ENCODE results near the gene ZNF264. TPM values are rescaled to one million over a fixed set of nuclear protein-coding genes. Genes with fewer than 3 reads are reported as not detected.

ZNF264 gene
- total RNA-seq, 1 donor from 2014 or later: 25.5 TPM

- FAIRE-seq: no peak
- H3K4me3 Mint-ChIP-seq (ENCODE audit: unreplicated experiment): no peak within 1 kb of the TSS
- peaks cover 12% of the 10 kb centered on the region for H3K9me3 Mint-ChIP-seq (ENCODE audit: unreplicated experiment)
Observed at GRCh38 chr19:57167385-57167784, 23.9 kb upstream of the ZNF264 start, which contains the start of gene DUXA. TSS of gene DUXA (minus strand) at chr19:57167485. CDS start at chr19:57167443, 42 bp downstream.

GRCh38 chr19:57171551-57172081, 19.7 kb upstream of the ZNF264 start:
- H3K4me2 ChIP-seq (ENCODE audit: low read length): peak overlapping the region; percentile 64
- no peak for FAIRE-seq
- H3K36me3 ChIP-seq (ENCODE audit: insufficient read depth, low read length): no peaks in the 10 kb centered on the region
- no peaks in the 10 kb centered on the region for H4K20me1 ChIP-seq (ENCODE audit: insufficient read depth, low read length)
- no peak overlapping the region for H3K9ac ChIP-seq (ENCODE audit: low read length)
- H3K27me3 Mint-ChIP-seq (ENCODE audit: low read depth, unreplicated experiment): peaks cover 2% of the 10 kb centered on the region
- H3K4me1 Mint-ChIP-seq (ENCODE audit: low read depth, unreplicated experiment): no peaks in the 10 kb centered on the region
- peak overlapping the region; percentile 57 for H2AFZ ChIP-seq (ENCODE audit: low read depth, low read length)
- H3K4me3 Mint-ChIP-seq (ENCODE audit: unreplicated experiment): peak overlapping the region; percentile 10
- peaks cover 18% of the 10 kb centered on the region for H3K9me3 Mint-ChIP-seq (ENCODE audit: unreplicated experiment)
- no peaks in the 10 kb centered on the region for H3K79me2 ChIP-seq (ENCODE audit: insufficient read depth, low read length)
- H3K27ac Mint-ChIP-seq (ENCODE audit: unreplicated experiment): no peak overlapping the region
- no peak overlapping the region for H3K4me3 ChIP-seq (ENCODE audit: insufficient read depth, low read depth, low read length)
- H3K4me1 ChIP-seq (ENCODE audit: insufficient read depth, low read length): no peaks in the 10 kb centered on the region
- H3K27ac ChIP-seq (ENCODE audit: low read depth, low read length): no peak overlapping the region
- no peaks in the 10 kb centered on the region for H3K36me3 Mint-ChIP-seq (ENCODE audit: low read depth, unreplicated experiment)
- peak; percentile 3 for DNase-seq (ENCODE audit: low read depth)
- TF ChIP-seq EZH2 (IDR thresholded peaks at IDR 0.05; ENCODE audit: insufficient read depth, low read length) (no peak), CTCF (IDR thresholded peaks at IDR 0.05; ENCODE audit: insufficient read depth, low read depth, low read length) (no peak)
- H3K9me3 ChIP-seq (ENCODE audit: insufficient read depth, low read depth, low read length): peaks cover 5% of the 10 kb centered on the region
- H3K27me3 ChIP-seq (ENCODE audit: insufficient read depth, low read length): no peaks in the 10 kb centered on the region

More at GRCh38 chr19:57167385-57167784, 23.9 kb upstream of the ZNF264 start, which contains the start of gene DUXA:
- Histone ChIP-seq H3K4me3 (ENCODE audit: insufficient read depth, low read depth, low read length) (no peak within 1 kb of the TSS), H2AFZ (ENCODE audit: low read depth, low read length) (no peak within 1 kb of the TSS), H3K4me2 (ENCODE audit: low read length) (no peak within 1 kb of the TSS), H3K79me2 (ENCODE audit: insufficient read depth, low read length) (no peaks in the 10 kb centered on the region), H4K20me1 (ENCODE audit: insufficient read depth, low read length) (no peaks in the 10 kb centered on the region), H3K9ac (ENCODE audit: low read length) (no peak within 1 kb of the TSS), H3K36me3 (ENCODE audit: insufficient read depth, low read length) (no peaks in the 10 kb centered on the region), H3K9me3 (ENCODE audit: insufficient read depth, low read depth, low read length) (no peaks in the 10 kb centered on the region), H3K27ac (ENCODE audit: low read depth, low read length) (no peak within 1 kb of the TSS), H3K27me3 (ENCODE audit: insufficient read depth, low read length) (no peaks in the 10 kb centered on the region), H3K4me1 (ENCODE audit: insufficient read depth, low read length) (no peaks in the 10 kb centered on the region)
- TF ChIP-seq EZH2 (IDR thresholded peaks at IDR 0.05; ENCODE audit: insufficient read depth, low read length) (no peak), CTCF (IDR thresholded peaks at IDR 0.05; ENCODE audit: insufficient read depth, low read depth, low read length) (no peak)
- no peaks in the 10 kb centered on the region for H3K27me3 Mint-ChIP-seq (ENCODE audit: low read depth, unreplicated experiment)
- H3K4me1 Mint-ChIP-seq (ENCODE audit: low read depth, unreplicated experiment): no peaks in the 10 kb centered on the region
- H3K27ac Mint-ChIP-seq (ENCODE audit: unreplicated experiment): no peak within 1 kb of the TSS
- DNase-seq (ENCODE audit: low read depth): no peak
- no peaks in the 10 kb centered on the region for H3K36me3 Mint-ChIP-seq (ENCODE audit: low read depth, unreplicated experiment)

GRCh38 chr19:57190301-57190700, 999 bp upstream of the ZNF264 start:
- Histone ChIP-seq H3K27me3 (ENCODE audit: insufficient read depth, low read length) (no peaks in the 10 kb centered on the region), H3K79me2 (ENCODE audit: insufficient read depth, low read length) (peaks cover 40% of the 10 kb centered on the region), H3K4me3 (ENCODE audit: insufficient read depth, low read depth, low read length) (no peak overlapping the region), H3K27ac (ENCODE audit: low read depth, low read length) (no peak overlapping the region), H3K4me2 (ENCODE audit: low read length) (no peak overlapping the region), H3K9ac (ENCODE audit: low read length) (no peak overlapping the region), H4K20me1 (ENCODE audit: insufficient read depth, low read length) (peaks cover 24% of the 10 kb centered on the region), H3K9me3 (ENCODE audit: insufficient read depth, low read depth, low read length) (peaks cover 8% of the 10 kb centered on the region), H3K4me1 (ENCODE audit: insufficient read depth, low read length) (peaks cover 3% of the 10 kb centered on the region), H3K36me3 (ENCODE audit: insufficient read depth, low read length) (peaks cover 15% of the 10 kb centered on the region), H2AFZ (ENCODE audit: low read depth, low read length) (peak overlapping the region; percentile 100)
- peaks cover 14% of the 10 kb centered on the region for H3K36me3 Mint-ChIP-seq (ENCODE audit: low read depth, unreplicated experiment)
- H3K4me3 Mint-ChIP-seq (ENCODE audit: unreplicated experiment): peak overlapping the region; percentile 99
- H3K4me1 Mint-ChIP-seq (ENCODE audit: low read depth, unreplicated experiment): peaks cover 7% of the 10 kb centered on the region
- no peak for DNase-seq (ENCODE audit: low read depth)
- FAIRE-seq: no peak
- H3K27ac Mint-ChIP-seq (ENCODE audit: unreplicated experiment): no peak overlapping the region
- H3K9me3 Mint-ChIP-seq (ENCODE audit: unreplicated experiment): peaks cover 33% of the 10 kb centered on the region
- peaks cover 3% of the 10 kb centered on the region for H3K27me3 Mint-ChIP-seq (ENCODE audit: low read depth, unreplicated experiment)
- TF ChIP-seq CTCF (IDR thresholded peaks at IDR 0.05; ENCODE audit: insufficient read depth, low read depth, low read length) (no peak), EZH2 (IDR thresholded peaks at IDR 0.05; ENCODE audit: insufficient read depth, low read length) (no peak)
